Sigmoid colon (tissue), 7 donors: ENCODE results near the gene GPRIN1. TPM values are rescaled to one million over a fixed set of nuclear protein-coding genes. Genes with fewer than 3 reads are reported as not detected.
A peak's percentile ranks its signal among the peaks of the same experiment; 100 is the strongest.

ENCODE experiments used
- DNase-seq: peaks from one replicate; pipeline ENCODE4 v3.0.0-alpha.2; 2019
- H3K27ac ChIP-seq, 4 donors: fragments of 200-600 bp; sonication (generic); one replicate each; pipeline ENCODE4 v1.5.1; 2016 to 2019; ENCODE audit warnings: mild to moderate bottlenecking in 1 of 4
- H3K27me3 ChIP-seq, 3 donors: fragments of 200-600 bp; sonication (generic); one replicate each; pipeline ENCODE4 v1.5.1; 2019; ENCODE audit warnings: mild to moderate bottlenecking in 1 of 3
- H3K36me3 ChIP-seq, 4 donors: fragments of 200-600 bp; sonication (generic); one replicate each; pipeline ENCODE4 v1.5.1; 2016 to 2019
- H3K4me1 ChIP-seq, 4 donors: fragments of 200-600 bp; sonication (generic); one replicate each; pipeline ENCODE4 v1.5.1; 2017 to 2019
- H3K4me3 ChIP-seq, 4 donors: fragments of 200-600 bp; sonication (generic); one replicate each; pipeline ENCODE4 v1.5.1; 2017 to 2019; ENCODE audit warnings: mild to moderate bottlenecking in 2 of 4, moderate library complexity in 1 of 4
- H3K9me3 ChIP-seq, 4 donors: fragments of 200-600 bp in 3 of 4; sonication (generic) in 3 of 4; one replicate each; pipeline versions ENCODE4 v1.5.1 to v1.6.1; 2013 to 2019
- EP300 ChIP-seq, 4 donors: sonication (generic); formaldehyde crosslinking; IDR thresholded peaks; one replicate each; pipeline ENCODE4 v1.6.1; 2017; ENCODE audit warnings: antibody characterized with exemption in 4 of 4
- POLR2A ChIP-seq, 2 donors: fragments of 450-650 bp; IDR thresholded peaks; one replicate each; pipeline ENCODE4 v1.6.1; 2016; ENCODE audit warnings: antibody characterized with exemption in 2 of 2, mild to moderate bottlenecking in 2 of 2, moderate library complexity in 2 of 2
- POLR2AphosphoS5 ChIP-seq, 4 donors: sonication (generic); formaldehyde crosslinking; IDR thresholded peaks; one replicate each; pipeline ENCODE4 v1.6.1; 2017; ENCODE audit warnings: antibody characterized with exemption in 4 of 4
- WGBS, 2 donors: extraction: QIAGEN DNeasy Blood & Tissue Kit; methylation state at CpG; one replicate each; pipeline ENCODE4 v1.1.7; 2013; 5-methylcytosine and 5-hydroxymethylcytosine counted together
- intact Hi-C: fragments of 100-400 bp; cut with DNase I; formaldehyde crosslinking; loops from one replicate; pipeline ENCODE4 v1.15.1; 2023
- polyA plus RNA-seq, 3 donors: library from polyadenylated mRNA; stranded (reverse); fragments of 200-250 nt; gene quantifications; one replicate each; pipeline ENCODE4 v1.2.3, GENCODE V29; 2013
- total RNA-seq, 4 donors: library from RNA; depleted of rRNA; stranded (reverse); fragments of >200 nt; gene quantifications; one replicate each; pipeline ENCODE4 v1.1.0, GENCODE V29; 2016
- TF ChIP-seq, protein P1 (sequence below), 4 experiments: fragments of 450-650 bp in 3 of 4; fragments of 200-600 bp in 1 of 4; IDR thresholded peaks; one replicate each; pipeline ENCODE4 v1.5.1; 2016 to 2019; ENCODE audit warnings: antibody characterized with exemption in 4 of 4, mild to moderate bottlenecking in 3 of 4, moderate library complexity in 2 of 4
- donor health status: healthy with polysubstance abuse.
- donor health status: Bipolar disorder and iron deficiency.
- donor health status: healthy.

Gene GPRIN1
- total and polyA plus RNA-seq, 7 donors = 0.33 to 1.6 (median 0.69) TPM

- Histone ChIP-seq H3K36me3 (no peaks in the 10 kb centered on the region), H3K27ac (no peak overlapping the region), H3K9me3 (no peaks in the 10 kb centered on the region), H3K4me1 (peaks cover 0 to 19% (median 14%) of the 10 kb centered on the region in 4 donors), H3K4me3 (no peak overlapping the region), H3K27me3 (peaks cover 3 to 71% (median 42%) of the 10 kb centered on the region in 3 donors)
- no peak for DNase-seq
- intact Hi-C loops = no loop called here
- 61 to 70% methylated on average over 2 of the region's 2 CpGs for WGBS, 2 donors
- no peak for TF ChIP-seq POLR2A (IDR thresholded peaks at IDR 0.05)
- TF ChIP-seq, protein P1, sequence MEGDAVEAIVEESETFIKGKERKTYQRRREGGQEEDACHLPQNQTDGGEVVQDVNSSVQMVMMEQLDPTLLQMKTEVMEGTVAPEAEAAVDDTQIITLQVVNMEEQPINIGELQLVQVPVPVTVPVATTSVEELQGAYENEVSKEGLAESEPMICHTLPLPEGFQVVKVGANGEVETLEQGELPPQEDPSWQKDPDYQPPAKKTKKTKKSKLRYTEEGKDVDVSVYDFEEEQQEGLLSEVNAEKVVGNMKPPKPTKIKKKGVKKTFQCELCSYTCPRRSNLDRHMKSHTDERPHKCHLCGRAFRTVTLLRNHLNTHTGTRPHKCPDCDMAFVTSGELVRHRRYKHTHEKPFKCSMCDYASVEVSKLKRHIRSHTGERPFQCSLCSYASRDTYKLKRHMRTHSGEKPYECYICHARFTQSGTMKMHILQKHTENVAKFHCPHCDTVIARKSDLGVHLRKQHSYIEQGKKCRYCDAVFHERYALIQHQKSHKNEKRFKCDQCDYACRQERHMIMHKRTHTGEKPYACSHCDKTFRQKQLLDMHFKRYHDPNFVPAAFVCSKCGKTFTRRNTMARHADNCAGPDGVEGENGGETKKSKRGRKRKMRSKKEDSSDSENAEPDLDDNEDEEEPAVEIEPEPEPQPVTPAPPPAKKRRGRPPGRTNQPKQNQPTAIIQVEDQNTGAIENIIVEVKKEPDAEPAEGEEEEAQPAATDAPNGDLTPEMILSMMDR (IDR thresholded peaks at IDR 0.05) = no peak
- no peak for TF ChIP-seq EP300 (IDR thresholded peaks at IDR 0.05)
- no peak for TF ChIP-seq POLR2AphosphoS5 (IDR thresholded peaks at IDR 0.05)
These were observed 2.9 kb upstream of the GPRIN1 start for GRCh38 chr5:176612855-176613254.

DNA sequence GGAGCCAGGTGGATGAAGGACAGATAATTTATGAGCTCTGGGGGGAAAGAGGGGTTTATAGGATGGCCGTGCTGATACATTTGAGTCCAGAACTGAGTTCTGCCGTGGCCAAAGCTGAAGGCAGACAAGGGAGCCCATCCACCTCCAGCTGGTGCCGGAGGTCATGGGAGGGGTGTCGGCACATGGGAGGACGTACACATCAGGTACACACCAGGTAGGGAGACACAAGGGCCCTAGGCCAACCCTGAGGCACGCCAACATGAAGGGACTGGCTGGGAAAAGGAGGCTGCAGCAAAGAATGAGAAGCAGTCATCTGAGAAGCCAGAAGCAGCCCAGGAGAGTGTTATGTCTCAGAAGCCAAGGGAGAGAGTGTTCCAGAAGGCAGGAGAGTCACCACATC, 2.1 kb upstream of the GPRIN1 start:
- no peaks in the 10 kb centered on the region for H3K9me3 ChIP-seq
- peaks cover 0 to 63% (median 36%) of the 10 kb centered on the region in 3 donors for H3K27me3 ChIP-seq
- H3K4me1 ChIP-seq = peaks cover 0 to 19% (median 14%) of the 10 kb centered on the region in 4 donors
- intact Hi-C loops = no loop called here
- DNase-seq = no peak
- no peaks in the 10 kb centered on the region for H3K36me3 ChIP-seq
- TF ChIP-seq POLR2AphosphoS5 (IDR thresholded peaks at IDR 0.05) (no peak), POLR2A (IDR thresholded peaks at IDR 0.05) (no peak), EP300 (IDR thresholded peaks at IDR 0.05) (no peak)
- TF ChIP-seq, protein P1 (IDR thresholded peaks at IDR 0.05) = no peak
- no peak overlapping the region for H3K4me3 ChIP-seq
- H3K27ac ChIP-seq = no peak overlapping the region
- 86 to 91% methylated on average over 6 of the region's 6 CpGs for WGBS, 2 donors

DNA sequence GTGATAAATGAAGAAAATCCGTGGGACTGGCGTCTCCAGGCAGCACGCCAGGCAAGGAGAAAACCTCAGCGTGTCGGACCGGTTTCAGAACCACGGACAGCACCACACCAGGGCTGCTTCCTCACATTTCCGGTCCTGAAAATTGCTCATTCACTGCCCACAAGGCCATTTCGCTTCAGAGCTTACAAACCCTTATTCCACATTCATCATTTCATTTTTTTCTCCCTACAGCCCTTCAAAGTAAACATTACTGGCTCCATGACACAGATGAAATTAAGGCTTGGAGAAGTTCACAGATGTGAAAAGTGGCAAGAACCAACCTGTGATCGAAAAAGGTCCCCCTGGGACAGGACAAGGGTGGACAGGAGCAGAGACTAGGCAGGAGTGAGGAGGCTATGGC, 1.5 kb upstream of the GPRIN1 start:
- Histone ChIP-seq H3K9me3 (no peaks in the 10 kb centered on the region), H3K27me3 (peaks cover 0 to 57% (median 33%) of the 10 kb centered on the region in 3 donors), H3K27ac (no peak overlapping the region), H3K4me1 (peaks cover 0 to 19% (median 14%) of the 10 kb centered on the region in 4 donors), H3K36me3 (no peaks in the 10 kb centered on the region), H3K4me3 (no peak overlapping the region)
- 10 to 12% methylated on average over 10 of the region's 10 CpGs for WGBS, 2 donors
- no peak for TF ChIP-seq POLR2AphosphoS5 (IDR thresholded peaks at IDR 0.05)
- TF ChIP-seq EP300 (IDR thresholded peaks at IDR 0.05) = no peak
- TF ChIP-seq POLR2A (IDR thresholded peaks at IDR 0.05) = no peak
- TF ChIP-seq, protein P1 (IDR thresholded peaks at IDR 0.05) = no peak
- DNase-seq = no peak
- intact Hi-C loops = no loop called here

DNA sequence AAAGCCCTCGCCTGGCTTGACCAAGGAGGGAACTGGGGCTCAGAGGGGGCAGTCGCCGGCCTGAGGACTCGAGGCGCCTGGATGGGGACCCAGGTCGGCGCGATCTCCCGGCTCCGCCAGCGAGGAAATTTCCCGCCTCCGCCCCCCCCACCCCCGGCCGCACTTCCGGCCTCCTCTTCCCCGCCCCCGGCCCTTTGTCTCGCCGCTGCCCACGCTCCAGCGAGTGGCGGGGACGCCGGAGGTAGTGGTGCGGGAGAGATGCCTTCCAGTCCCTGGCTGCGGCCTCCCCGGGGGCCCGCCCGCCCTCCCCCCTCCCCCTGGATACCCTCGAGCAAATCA, 448 bp upstream of the GPRIN1 start:
- Histone ChIP-seq H3K27ac (no peak overlapping the region), H3K27me3 (peaks cover 0 to 46% (median 23%) of the 10 kb centered on the region in 3 donors), H3K36me3 (no peaks in the 10 kb centered on the region), H3K9me3 (no peaks in the 10 kb centered on the region), H3K4me1 (peaks cover 0 to 19% (median 14%) of the 10 kb centered on the region in 4 donors), H3K4me3 (peak overlapping the region; percentile 14 to 65 (median 53))
- WGBS, 2 donors = 2 to 4% methylated on average over 31 of the region's 31 CpGs
- intact Hi-C loops = no loop called here
- no peak for DNase-seq
- TF ChIP-seq EP300 (IDR thresholded peaks at IDR 0.05) (no peak), POLR2A (IDR thresholded peaks at IDR 0.05) (no peak), POLR2AphosphoS5 (IDR thresholded peaks at IDR 0.05) (no peak)
- TF ChIP-seq, protein P1 (IDR thresholded peaks at IDR 0.05) = no peak
